ENCODE measurements around the gene HSPA1L.

The HSPA1L gene

DNA sequence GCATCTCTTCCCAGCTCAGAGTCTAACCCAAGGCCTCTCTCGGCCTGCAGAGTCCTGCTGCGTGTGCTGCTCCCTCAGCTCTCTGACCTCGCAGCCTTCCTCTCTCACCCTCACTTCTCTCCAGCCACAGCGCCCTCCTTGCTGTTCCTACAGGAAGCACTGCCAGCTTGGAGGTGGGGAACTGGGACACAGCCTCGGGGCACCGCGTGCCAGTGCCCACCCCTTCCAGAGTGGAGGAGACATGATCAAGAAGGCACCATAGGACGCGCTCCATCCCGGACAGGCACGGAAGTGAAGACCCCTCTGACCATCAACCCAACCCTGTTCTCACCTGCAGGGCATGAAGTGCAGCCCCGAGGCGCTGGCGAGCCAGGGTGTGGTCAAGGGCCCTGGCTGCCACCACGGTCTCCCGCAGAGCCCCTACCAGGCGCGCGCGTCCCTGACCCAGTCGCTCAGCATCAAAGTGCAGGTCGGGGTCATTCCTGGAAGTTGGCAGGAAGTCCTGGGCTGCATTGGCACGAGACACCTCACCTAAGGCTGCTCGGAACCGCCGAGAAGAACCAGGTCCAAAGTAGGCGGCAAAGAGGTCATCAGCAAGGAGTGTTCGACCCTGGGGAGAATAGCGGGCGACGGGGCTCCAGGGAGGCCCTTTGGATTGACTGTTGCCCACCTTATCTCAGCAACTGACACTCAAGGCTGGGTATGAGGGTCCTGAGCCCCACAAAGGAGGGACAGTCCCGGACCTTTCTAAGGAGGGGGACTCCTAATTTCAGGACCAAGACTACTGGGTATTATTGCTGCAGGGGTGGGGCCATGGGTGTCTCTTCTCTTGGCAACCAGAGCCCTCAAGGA, 39.2 kb downstream of the HSPA1L start:
- Histone ChIP-seq H3K27me3 (ENCODE audit: insufficient read depth, low read depth, severe bottlenecking) (no peaks in the 10 kb centered on the region), H3K36me3 (peaks cover 35% of the 10 kb centered on the region), H3K27ac (peak overlapping the region; percentile 66), H3K4me3 (ENCODE audit: low read depth, low read length) (no peak overlapping the region), H3K9me3 (ENCODE audit: severe bottlenecking) (no peaks in the 10 kb centered on the region)
- TF ChIP-seq, protein P1, sequence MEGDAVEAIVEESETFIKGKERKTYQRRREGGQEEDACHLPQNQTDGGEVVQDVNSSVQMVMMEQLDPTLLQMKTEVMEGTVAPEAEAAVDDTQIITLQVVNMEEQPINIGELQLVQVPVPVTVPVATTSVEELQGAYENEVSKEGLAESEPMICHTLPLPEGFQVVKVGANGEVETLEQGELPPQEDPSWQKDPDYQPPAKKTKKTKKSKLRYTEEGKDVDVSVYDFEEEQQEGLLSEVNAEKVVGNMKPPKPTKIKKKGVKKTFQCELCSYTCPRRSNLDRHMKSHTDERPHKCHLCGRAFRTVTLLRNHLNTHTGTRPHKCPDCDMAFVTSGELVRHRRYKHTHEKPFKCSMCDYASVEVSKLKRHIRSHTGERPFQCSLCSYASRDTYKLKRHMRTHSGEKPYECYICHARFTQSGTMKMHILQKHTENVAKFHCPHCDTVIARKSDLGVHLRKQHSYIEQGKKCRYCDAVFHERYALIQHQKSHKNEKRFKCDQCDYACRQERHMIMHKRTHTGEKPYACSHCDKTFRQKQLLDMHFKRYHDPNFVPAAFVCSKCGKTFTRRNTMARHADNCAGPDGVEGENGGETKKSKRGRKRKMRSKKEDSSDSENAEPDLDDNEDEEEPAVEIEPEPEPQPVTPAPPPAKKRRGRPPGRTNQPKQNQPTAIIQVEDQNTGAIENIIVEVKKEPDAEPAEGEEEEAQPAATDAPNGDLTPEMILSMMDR (IDR thresholded peaks at IDR 0.05; ENCODE audit: low read depth, low read length) = no peak
- no peak for DNase-seq

DNA sequence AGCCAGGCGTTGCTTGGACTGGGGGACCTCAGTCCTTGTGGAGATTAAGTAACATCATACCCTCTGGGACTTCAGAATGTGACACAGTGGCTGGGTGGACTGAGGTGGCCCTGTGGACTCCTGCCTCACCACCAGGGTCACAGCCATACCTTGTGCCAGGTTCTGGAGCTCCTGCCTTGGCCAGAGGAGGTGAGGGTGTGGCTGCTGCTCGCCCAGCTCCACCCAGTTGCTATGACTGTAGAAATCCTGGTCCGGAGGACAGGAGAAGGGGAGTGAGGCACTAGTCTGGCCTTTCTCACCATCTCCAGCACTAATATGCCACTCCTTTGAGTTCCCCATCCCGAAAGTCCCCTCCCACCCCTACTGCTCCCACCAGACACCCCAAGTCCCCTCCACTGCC, 39.9 kb downstream of the HSPA1L start:
- Histone ChIP-seq H3K27me3 (ENCODE audit: insufficient read depth, low read depth, severe bottlenecking) (no peaks in the 10 kb centered on the region), H3K27ac (peak overlapping the region; percentile 66), H3K36me3 (peaks cover 28% of the 10 kb centered on the region), H3K9me3 (ENCODE audit: severe bottlenecking) (no peaks in the 10 kb centered on the region), H3K4me3 (ENCODE audit: low read depth, low read length) (no peak overlapping the region)
- TF ChIP-seq, protein P1 (IDR thresholded peaks at IDR 0.05; ENCODE audit: low read depth, low read length) = peak; percentile 41; the same call in 1 of the 2 replicates
- DNase-seq = peak; percentile 84

DNA sequence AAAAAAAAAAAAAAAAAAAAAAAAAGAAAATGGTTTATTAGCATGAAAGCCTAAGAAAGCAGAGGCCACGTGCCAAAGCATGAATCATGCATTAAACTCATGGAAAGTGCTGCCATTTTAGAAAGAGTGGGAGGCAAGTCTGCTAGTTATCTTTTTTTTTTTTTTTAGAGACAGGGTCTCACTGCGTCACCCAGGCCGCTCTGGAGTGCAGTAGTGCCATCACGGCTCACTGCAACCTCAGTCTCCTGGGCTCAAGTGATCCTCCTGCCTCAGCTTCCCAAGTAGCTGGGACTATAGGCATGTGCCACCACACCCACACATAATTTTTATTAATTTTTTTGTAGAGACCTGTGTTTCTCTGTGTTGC, 43.1 kb downstream of the HSPA1L start:
- no peak for DNase-seq
- TF ChIP-seq, protein P1 (IDR thresholded peaks at IDR 0.05; ENCODE audit: low read depth, low read length) = no peak
- Histone ChIP-seq H3K36me3 (no peaks in the 10 kb centered on the region), H3K27ac (no peak overlapping the region), H3K27me3 (ENCODE audit: insufficient read depth, low read depth, severe bottlenecking) (no peaks in the 10 kb centered on the region), H3K9me3 (ENCODE audit: severe bottlenecking) (no peaks in the 10 kb centered on the region), H3K4me3 (ENCODE audit: low read depth, low read length) (no peak overlapping the region)

DNA sequence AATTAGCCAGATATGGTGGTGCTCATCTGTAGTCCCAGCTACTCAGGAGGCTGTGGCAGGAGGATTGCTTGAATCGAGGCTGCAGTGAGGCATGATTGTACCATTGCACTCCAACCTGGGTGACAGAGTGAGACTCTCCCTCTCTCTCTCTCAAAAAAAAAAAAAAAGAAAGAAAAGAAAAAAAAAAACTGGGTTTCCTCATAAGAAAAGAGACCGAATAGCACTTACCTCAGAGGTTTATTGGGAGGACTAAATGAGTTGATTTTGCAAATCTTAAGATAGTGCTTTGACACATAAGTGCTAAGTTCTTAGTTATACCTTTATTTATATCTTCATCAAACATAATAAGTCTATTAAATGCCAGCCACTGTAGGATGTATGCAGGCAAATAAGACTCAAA, 44.2 kb downstream of the HSPA1L start:
- DNase-seq = no peak
- H3K36me3 ChIP-seq = no peaks in the 10 kb centered on the region
- H3K9me3 ChIP-seq (ENCODE audit: severe bottlenecking) = no peaks in the 10 kb centered on the region
- H3K4me3 ChIP-seq (ENCODE audit: low read depth, low read length) = no peak overlapping the region
- no peak overlapping the region for H3K27ac ChIP-seq
- TF ChIP-seq, protein P1 (IDR thresholded peaks at IDR 0.05; ENCODE audit: low read depth, low read length) = no peak
- no peaks in the 10 kb centered on the region for H3K27me3 ChIP-seq (ENCODE audit: insufficient read depth, low read depth, severe bottlenecking)

DNA sequence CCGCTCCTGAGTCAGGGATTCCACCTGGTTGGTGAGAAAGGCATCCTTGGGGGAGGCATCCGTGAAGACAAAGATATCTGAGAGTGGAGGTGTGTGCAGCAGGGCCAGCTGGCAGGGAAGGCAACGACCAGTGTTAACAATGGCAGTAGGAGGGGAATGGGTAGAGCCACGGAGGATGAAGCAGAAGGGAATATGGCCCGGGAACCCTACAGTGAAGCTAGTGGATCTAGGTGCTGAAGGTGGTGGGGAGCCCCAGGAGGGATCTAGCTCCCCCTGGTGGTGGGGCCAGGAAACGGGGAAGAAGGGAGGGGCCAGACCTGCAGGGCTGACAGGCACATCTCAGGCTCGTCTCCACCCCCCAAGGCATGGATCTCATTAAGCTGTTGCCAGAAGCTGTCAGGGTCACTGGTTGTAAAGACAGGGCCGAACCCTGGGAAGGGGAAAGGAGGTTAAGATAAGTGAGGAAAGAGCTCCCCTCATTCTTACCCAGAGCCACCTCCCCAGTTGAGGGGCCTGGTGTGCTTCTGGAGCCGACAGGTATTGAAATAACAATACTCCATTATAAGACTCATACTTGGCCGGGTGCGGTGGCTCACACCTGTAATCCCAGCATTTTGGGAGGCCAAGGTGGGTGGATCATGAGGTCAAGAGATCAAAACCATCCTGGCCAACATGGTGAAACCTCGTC, 45.3 kb downstream of the HSPA1L start:
- peak; percentile 94 for DNase-seq
- TF ChIP-seq, protein P1 (IDR thresholded peaks at IDR 0.05; ENCODE audit: low read depth, low read length) = peak; percentile 98
- no peak overlapping the region for H3K27ac ChIP-seq

More for the DNA sequence above, 45.3 kb downstream of the HSPA1L start:
- Histone ChIP-seq H3K4me3 (ENCODE audit: low read depth, low read length) (no peak overlapping the region), H3K36me3 (no peaks in the 10 kb centered on the region), H3K9me3 (ENCODE audit: severe bottlenecking) (no peaks in the 10 kb centered on the region), H3K27me3 (ENCODE audit: insufficient read depth, low read depth, severe bottlenecking) (no peaks in the 10 kb centered on the region)
